HG02798 (cell line): ENCODE measurements around the gene NHLH1.

Experiments
- ATAC-seq: cut with Tn5 transposase; IDR thresholded peaks from one replicate; pipeline ENCODE4 v1.9.1; 2021; ENCODE audit warnings: mild to moderate bottlenecking; ENCODE audit not compliant: unreplicated experiment, poor library complexity

The NHLH1 gene

DNA sequence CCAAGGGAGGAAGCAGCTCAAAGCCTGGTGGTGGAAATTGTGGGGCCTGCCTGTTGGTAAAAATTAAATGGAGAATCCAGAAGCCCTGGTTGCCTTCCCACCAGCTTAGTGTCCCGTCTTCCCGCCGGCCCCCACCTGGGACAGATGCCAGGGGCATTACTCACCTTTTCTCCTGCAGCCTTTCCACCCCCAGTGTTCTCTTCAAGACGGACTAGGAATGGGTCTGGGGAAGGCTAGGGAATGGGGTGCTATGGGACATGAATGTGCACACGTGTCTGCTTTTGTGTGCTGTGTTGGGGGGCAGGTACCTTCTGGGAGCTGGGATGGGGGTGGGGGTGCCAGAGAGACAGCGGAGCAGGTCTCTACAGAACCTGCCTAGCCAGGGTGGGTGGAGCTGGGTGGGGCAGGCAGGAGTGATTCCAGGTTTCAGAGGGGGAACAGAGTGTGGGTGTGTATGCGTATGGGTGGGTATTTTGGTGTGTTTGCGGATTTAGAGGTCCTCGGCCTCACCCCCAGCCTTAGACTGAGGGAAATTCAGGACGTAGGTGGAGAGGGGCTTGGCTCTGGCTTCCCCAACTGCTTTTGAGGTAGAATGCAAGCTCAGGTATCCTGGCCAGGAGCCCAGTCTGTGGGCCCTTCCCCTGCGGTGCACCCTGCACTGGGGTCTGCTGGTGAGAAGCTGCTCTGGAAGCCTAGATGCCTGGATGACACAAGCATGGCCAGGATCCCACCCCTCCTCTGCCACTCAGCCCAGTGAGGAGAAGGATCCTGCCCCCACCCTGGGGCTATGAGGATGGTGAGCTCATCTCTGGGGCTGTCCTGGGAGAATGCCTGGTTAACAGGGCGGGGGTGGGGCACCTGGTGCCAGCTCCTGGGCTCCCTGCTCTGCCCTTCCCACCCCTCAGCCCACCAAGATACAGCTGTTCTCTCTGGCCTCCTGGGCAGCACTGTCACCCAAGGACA is 41.2 kb downstream of the NHLH1 start:
- ATAC-seq, result no peak

DNA sequence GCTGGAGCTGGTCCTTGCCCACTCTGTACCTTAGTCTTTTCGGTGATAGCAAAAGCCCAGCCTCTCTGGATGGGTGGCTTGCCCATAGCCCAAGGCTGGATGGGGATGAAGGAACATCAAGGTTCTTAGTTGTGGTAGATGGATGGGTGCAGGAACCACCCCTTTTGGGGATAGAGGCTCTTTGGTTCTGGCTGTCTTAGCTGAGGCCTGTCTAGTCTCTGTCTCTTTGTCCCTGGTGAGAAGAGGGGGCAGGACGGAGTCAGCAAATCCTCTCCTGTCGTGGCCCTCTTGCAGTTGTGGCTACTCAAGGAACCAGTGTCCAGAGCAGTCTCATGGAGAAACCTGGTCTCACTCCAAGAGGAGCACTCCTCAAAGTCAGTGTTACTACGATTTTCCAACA is 42.0 kb downstream of the NHLH1 start:
- no peak for ATAC-seq

GRCh38 chr1:160409486-160409885 is 42.6 kb downstream of the NHLH1 start:
- no peak for ATAC-seq

- no peak for ATAC-seq
Measured at GRCh38 chr1:160410406-160411005, 43.6 kb downstream of the NHLH1 start.

DNA sequence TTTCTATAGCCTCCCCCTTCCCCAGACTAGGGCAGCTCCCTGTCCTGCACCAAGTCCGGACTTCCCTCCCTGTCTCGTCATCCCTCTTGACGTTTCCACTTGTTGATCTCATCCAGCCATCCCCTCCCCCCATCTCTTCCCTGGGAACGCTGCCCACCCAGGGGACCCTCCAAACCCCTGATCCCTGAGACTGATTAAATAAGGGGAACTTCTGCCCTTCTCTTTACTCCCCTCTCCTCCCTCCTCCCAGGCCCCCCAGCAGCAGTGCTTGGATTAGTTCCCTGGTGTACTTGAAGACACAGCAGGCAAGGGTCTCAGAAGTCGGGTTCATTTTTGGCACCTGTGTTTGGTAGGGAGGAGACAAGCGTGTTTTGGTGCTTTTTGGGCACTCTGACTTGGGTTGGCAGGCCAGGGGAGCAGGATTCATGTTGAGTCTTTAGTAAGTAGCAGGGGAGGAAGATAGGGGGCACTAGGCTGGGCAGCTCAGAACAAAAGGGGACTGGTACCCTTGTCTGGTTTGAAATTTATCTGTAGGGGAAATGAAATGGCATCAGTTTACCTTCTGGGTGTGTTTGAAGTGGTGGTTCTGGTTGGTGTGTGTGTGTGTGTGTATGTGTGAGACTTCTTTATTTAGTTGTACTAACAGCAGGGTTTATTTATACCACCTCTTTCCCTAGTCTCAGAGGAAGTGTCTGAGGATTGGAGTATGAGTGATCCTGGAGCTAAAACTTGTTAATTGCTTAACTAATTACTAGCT is 44.6 kb downstream of the NHLH1 start:
- ATAC-seq, result no peak

- ATAC-seq, result no peak
Measured at GRCh38 chr1:160412028-160412362, 45.1 kb downstream of the NHLH1 start.

DNA sequence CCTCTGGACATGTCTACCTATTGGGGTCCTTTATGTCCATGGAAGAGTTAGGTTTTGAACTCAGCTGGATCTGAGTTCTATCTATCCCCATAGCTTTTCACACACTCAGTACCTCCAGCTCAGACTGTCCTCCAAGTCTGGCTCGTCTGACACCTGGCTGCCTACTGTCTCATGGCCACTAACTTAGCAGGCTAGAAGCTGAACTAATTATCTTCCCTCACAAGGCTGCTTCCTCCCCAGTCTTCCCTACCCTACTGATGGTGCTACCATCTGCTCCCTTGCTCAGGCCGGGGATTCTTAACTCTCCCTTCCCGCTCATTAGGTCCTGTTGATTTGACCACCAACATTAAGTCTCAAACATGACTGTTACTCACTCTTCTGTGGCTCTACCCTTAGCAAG is 46.8 kb downstream of the NHLH1 start:
- ATAC-seq, result no peak

DNA sequence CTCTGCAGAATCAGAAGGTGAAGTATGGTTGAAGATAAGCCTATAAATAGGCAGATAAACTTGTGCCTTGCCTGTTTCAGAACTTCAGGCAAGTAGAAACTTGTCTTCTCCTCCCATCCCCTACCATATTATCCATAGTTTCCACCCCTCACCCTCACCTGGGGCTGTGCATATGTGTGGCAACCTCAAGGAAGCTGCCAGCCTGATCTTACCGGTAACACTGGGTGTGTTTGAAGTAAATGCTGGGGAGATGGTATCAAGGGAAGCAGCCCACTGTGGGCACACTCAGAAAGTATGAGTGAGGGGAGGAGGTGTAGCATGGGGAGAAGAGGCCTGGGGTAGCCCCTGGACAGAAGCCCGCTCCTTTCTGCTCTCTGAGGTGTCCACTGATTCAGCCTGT is 48.0 kb downstream of the NHLH1 start:
- ATAC-seq, result no peak

- no peak for ATAC-seq
Measured at GRCh38 chr1:160415696-160416290, 48.9 kb downstream of the NHLH1 start.

- no peak for ATAC-seq
Measured at GRCh38 chr1:160416369-160416768, 49.5 kb downstream of the NHLH1 start.

- ATAC-seq, result no peak
Measured at GRCh38 chr1:160418483-160418882, 51.6 kb downstream of the NHLH1 start.

- no peak for ATAC-seq
Measured at GRCh38 chr1:160419150-160419837, 52.4 kb downstream of the NHLH1 start.

- ATAC-seq, result no peak
Measured at GRCh38 chr1:160419838-160420169, 52.9 kb downstream of the NHLH1 start.

DNA sequence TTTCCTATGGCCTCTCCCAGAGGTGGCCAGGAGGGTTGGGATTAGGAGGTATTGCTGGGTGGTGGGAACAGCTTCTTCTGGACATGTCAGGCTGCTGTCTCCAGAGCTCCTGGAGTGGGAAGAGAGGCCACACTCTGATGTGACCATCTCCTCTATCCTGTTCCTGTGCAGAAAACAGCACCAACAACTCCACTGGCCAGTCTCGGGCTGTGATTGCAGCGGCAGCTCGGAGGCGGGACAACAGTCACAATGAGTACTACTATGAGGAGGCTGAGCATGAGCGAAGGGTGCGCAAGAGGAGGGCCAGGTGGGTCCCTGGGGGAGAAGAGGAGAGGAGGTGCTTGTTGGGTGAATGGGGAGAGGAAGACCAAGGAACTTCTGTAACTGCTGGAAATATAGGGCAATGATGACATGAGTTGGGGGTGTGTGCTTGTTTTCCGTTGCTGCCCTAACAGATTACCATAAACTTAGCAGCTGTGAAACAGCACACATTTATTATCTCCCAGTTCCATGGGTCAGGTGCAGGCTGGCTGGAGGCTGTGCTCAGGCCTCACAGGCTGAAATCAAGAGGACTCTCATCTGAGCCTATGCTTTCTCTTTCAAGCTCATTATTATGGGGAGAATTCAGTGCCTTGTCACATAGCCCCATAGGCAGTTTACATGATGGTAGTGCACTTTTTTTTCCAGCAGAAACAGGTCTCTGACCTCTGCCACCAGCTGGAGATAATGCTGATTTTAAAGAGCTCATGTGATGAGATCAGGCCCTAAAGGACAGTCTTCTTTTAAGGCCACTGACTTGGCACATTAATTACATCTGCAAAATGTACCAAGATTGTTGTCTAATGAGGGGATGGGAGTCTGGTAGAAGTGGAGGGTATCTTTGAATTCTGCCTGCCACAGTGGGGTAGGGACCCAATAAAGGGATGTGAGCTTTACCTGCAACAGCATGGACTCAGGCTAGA is 54.3 kb downstream of the NHLH1 start:
- ATAC-seq, result no peak

DNA sequence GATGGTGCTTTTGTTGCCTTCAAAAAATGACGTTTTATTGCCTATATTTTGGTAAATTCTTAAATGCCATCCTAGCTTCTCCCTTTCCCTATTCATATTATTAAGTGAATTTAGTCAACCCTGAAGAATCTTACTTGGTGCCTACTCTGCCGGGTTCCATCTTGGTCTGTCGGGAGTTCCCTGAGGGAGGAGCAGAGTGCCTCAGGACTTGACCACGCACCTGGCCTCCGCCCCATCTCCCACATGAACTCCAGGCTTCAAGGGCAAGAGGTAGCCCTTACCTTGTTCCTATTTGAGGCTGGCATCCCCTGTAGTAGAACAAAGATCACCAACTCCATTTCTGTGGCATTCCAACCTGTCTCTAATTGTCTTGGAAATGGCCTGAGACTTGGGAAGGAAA is 55.0 kb downstream of the NHLH1 start:
- no peak for ATAC-seq
